ENCODE data around the gene GSTM4. TPM values are rescaled to one million over a fixed set of nuclear protein-coding genes. Genes with fewer than 3 reads are reported as not detected.
"Not testable (repeated sequence)": the region's sequence is repeated elsewhere in the genome, so short reads cannot be mapped to it uniquely, and the experiment has no call there.

GSTM4 gene
- total and polyA plus RNA-seq, 2 donors (not counting 1 experiment from before 2014, with no cell fraction given), result 17.7 to 30.8 TPM

GRCh38 chr1:109677459-109677858 lies 21.6 kb downstream of the GSTM4 start:
- DNase-seq (ENCODE audit: low read depth in 2 of 2), result no peak
- no peak for TF ChIP-seq EZH2 (IDR thresholded peaks at IDR 0.05; ENCODE audit: low read length, missing control alignments)
- no peak for TF ChIP-seq CTCF (conservative IDR thresholded peaks at IDR 0.05 in 1 of 2, IDR thresholded peaks at IDR 0.05 in 1 of 2; ENCODE audit: low read depth in 1 of 2, low read length in 2 of 2)
- no peaks in the 10 kb centered on the region for H4K20me1 ChIP-seq (ENCODE audit: control insufficient read depth, extremely low read depth, insufficient read depth, low read length)

GRCh38 chr1:109678637-109679036 lies 22.7 kb downstream of the GSTM4 start:
- H2AFZ ChIP-seq (ENCODE audit: low read length); H3K36me3 ChIP-seq (ENCODE audit: control insufficient read depth, insufficient read depth, low read length); H3K79me2 ChIP-seq (ENCODE audit: control insufficient read depth, insufficient read depth, low read length); H3K27ac ChIP-seq (ENCODE audit: insufficient read depth, low read length); H3K9ac ChIP-seq (ENCODE audit: insufficient read depth, low read length); H3K4me2 ChIP-seq (ENCODE audit: extremely low read depth, insufficient read depth, low read length); H3K4me3 ChIP-seq (replicated peaks in 1 of 4; ENCODE audit: control extremely low read depth in 1 of 4, insufficient read depth in 1 of 4, low read depth in 3 of 4, low read length in 4 of 4); H3K4me1 ChIP-seq (ENCODE audit: control insufficient read depth, extremely low read depth, insufficient read depth, low read length); DNase-seq (ENCODE audit: low read depth in 2 of 2); H3K27me3 ChIP-seq (ENCODE audit: control insufficient read depth, insufficient read depth, low read length); H3K9me3 ChIP-seq (ENCODE audit: control insufficient read depth, insufficient read depth, low read depth, low read length); H4K20me1 ChIP-seq (ENCODE audit: control insufficient read depth, extremely low read depth, insufficient read depth, low read length): not testable (repeated sequence)

More at GRCh38 chr1:109677459-109677858, 21.6 kb downstream of the GSTM4 start:
- Histone ChIP-seq H3K4me3 (replicated peaks in 1 of 4; ENCODE audit: control extremely low read depth in 1 of 4, insufficient read depth in 1 of 4, low read depth in 3 of 4, low read length in 4 of 4) (no peak overlapping the region), H3K9me3 (ENCODE audit: control insufficient read depth, insufficient read depth, low read depth, low read length) (no peaks in the 10 kb centered on the region), H3K4me2 (ENCODE audit: extremely low read depth, insufficient read depth, low read length) (no peak overlapping the region), H2AFZ (ENCODE audit: low read length) (no peak overlapping the region), H3K27ac (ENCODE audit: insufficient read depth, low read length) (no peak overlapping the region), H3K9ac (ENCODE audit: insufficient read depth, low read length) (no peak overlapping the region), H3K36me3 (ENCODE audit: control insufficient read depth, insufficient read depth, low read length) (no peaks in the 10 kb centered on the region), H3K79me2 (ENCODE audit: control insufficient read depth, insufficient read depth, low read length) (no peaks in the 10 kb centered on the region), H3K27me3 (ENCODE audit: control insufficient read depth, insufficient read depth, low read length) (no peaks in the 10 kb centered on the region), H3K4me1 (ENCODE audit: control insufficient read depth, extremely low read depth, insufficient read depth, low read length) (no peaks in the 10 kb centered on the region)

GRCh38 chr1:109684777-109685176 lies 28.9 kb downstream of the GSTM4 start:
- not testable (repeated sequence) for H3K9me3 ChIP-seq (ENCODE audit: control insufficient read depth, insufficient read depth, low read depth, low read length); H4K20me1 ChIP-seq (ENCODE audit: control insufficient read depth, extremely low read depth, insufficient read depth, low read length); H3K4me2 ChIP-seq (ENCODE audit: extremely low read depth, insufficient read depth, low read length); H3K36me3 ChIP-seq (ENCODE audit: control insufficient read depth, insufficient read depth, low read length); H3K4me3 ChIP-seq (replicated peaks in 1 of 4; ENCODE audit: control extremely low read depth in 1 of 4, insufficient read depth in 1 of 4, low read depth in 3 of 4, low read length in 4 of 4); H3K27me3 ChIP-seq (ENCODE audit: control insufficient read depth, insufficient read depth, low read length); DNase-seq (ENCODE audit: low read depth in 2 of 2); H3K27ac ChIP-seq (ENCODE audit: insufficient read depth, low read length); H3K79me2 ChIP-seq (ENCODE audit: control insufficient read depth, insufficient read depth, low read length); H3K9ac ChIP-seq (ENCODE audit: insufficient read depth, low read length); H3K4me1 ChIP-seq (ENCODE audit: control insufficient read depth, extremely low read depth, insufficient read depth, low read length); H2AFZ ChIP-seq (ENCODE audit: low read length)

- not testable (repeated sequence) for H3K27me3 ChIP-seq (ENCODE audit: control insufficient read depth, insufficient read depth, low read length); H3K79me2 ChIP-seq (ENCODE audit: control insufficient read depth, insufficient read depth, low read length); H3K4me3 ChIP-seq (replicated peaks in 1 of 4; ENCODE audit: control extremely low read depth in 1 of 4, insufficient read depth in 1 of 4, low read depth in 3 of 4, low read length in 4 of 4); H3K27ac ChIP-seq (ENCODE audit: insufficient read depth, low read length); H3K9me3 ChIP-seq (ENCODE audit: control insufficient read depth, insufficient read depth, low read depth, low read length); H2AFZ ChIP-seq (ENCODE audit: low read length); H3K4me1 ChIP-seq (ENCODE audit: control insufficient read depth, extremely low read depth, insufficient read depth, low read length); H3K9ac ChIP-seq (ENCODE audit: insufficient read depth, low read length); H3K36me3 ChIP-seq (ENCODE audit: control insufficient read depth, insufficient read depth, low read length); DNase-seq (ENCODE audit: low read depth in 2 of 2); H4K20me1 ChIP-seq (ENCODE audit: control insufficient read depth, extremely low read depth, insufficient read depth, low read length); H3K4me2 ChIP-seq (ENCODE audit: extremely low read depth, insufficient read depth, low read length)
Measured at GRCh38 chr1:109685399-109685798, 29.5 kb downstream of the GSTM4 start.

- not testable (repeated sequence) for H3K4me1 ChIP-seq (ENCODE audit: control insufficient read depth, extremely low read depth, insufficient read depth, low read length); H3K79me2 ChIP-seq (ENCODE audit: control insufficient read depth, insufficient read depth, low read length); H4K20me1 ChIP-seq (ENCODE audit: control insufficient read depth, extremely low read depth, insufficient read depth, low read length); DNase-seq (ENCODE audit: low read depth in 2 of 2); H3K36me3 ChIP-seq (ENCODE audit: control insufficient read depth, insufficient read depth, low read length); H3K9me3 ChIP-seq (ENCODE audit: control insufficient read depth, insufficient read depth, low read depth, low read length); H2AFZ ChIP-seq (ENCODE audit: low read length); H3K27ac ChIP-seq (ENCODE audit: insufficient read depth, low read length); H3K4me3 ChIP-seq (replicated peaks in 1 of 4; ENCODE audit: control extremely low read depth in 1 of 4, insufficient read depth in 1 of 4, low read depth in 3 of 4, low read length in 4 of 4); H3K27me3 ChIP-seq (ENCODE audit: control insufficient read depth, insufficient read depth, low read length); H3K9ac ChIP-seq (ENCODE audit: insufficient read depth, low read length); H3K4me2 ChIP-seq (ENCODE audit: extremely low read depth, insufficient read depth, low read length)
Measured at GRCh38 chr1:109685890-109686289, 30.0 kb downstream of the GSTM4 start.

GRCh38 chr1:109687109-109687508 lies 31.2 kb downstream of the GSTM4 start:
- not testable (repeated sequence) for H3K9ac ChIP-seq (ENCODE audit: insufficient read depth, low read length); H4K20me1 ChIP-seq (ENCODE audit: control insufficient read depth, extremely low read depth, insufficient read depth, low read length); H3K36me3 ChIP-seq (ENCODE audit: control insufficient read depth, insufficient read depth, low read length); H3K4me2 ChIP-seq (ENCODE audit: extremely low read depth, insufficient read depth, low read length); H2AFZ ChIP-seq (ENCODE audit: low read length); H3K27me3 ChIP-seq (ENCODE audit: control insufficient read depth, insufficient read depth, low read length); H3K9me3 ChIP-seq (ENCODE audit: control insufficient read depth, insufficient read depth, low read depth, low read length); H3K79me2 ChIP-seq (ENCODE audit: control insufficient read depth, insufficient read depth, low read length); DNase-seq (ENCODE audit: low read depth in 2 of 2); H3K27ac ChIP-seq (ENCODE audit: insufficient read depth, low read length); H3K4me1 ChIP-seq (ENCODE audit: control insufficient read depth, extremely low read depth, insufficient read depth, low read length)
- H3K4me3 ChIP-seq (replicated peaks in 1 of 4; ENCODE audit: control extremely low read depth in 1 of 4, insufficient read depth in 1 of 4, low read depth in 3 of 4, low read length in 4 of 4), result peak overlapping the region in 1 of 4 experiments; percentile 60
